ENCODE results near the gene MS4A18. TPM values are rescaled to one million over a fixed set of nuclear protein-coding genes. Genes with fewer than 3 reads are reported as not detected.

MS4A18 gene
- total and polyA plus RNA-seq, 2 donors (not counting 3 experiments of a cell fraction or from before 2014, with no cell fraction given): not detected

GRCh38 chr11:60744114-60744513, 19.6 kb downstream of the MS4A18 start:
- no peak for TF ChIP-seq MYC (IDR thresholded peaks at IDR 0.05; ENCODE audit: low read depth, low read length)
- H3K79me2 ChIP-seq (ENCODE audit: control insufficient read depth, insufficient read depth, low read length): no peaks in the 10 kb centered on the region
- no peak overlapping the region for H3K9ac ChIP-seq (replicated peaks; ENCODE audit: extremely low read depth, insufficient read depth, low read length)
- peaks cover 0 to 5% of the 10 kb centered on the region in 2 experiments for H3K27me3 ChIP-seq (ENCODE audit: control insufficient read depth in 2 of 2, insufficient read depth in 2 of 2, low read length in 2 of 2)
- no peak overlapping the region for H3K4me2 ChIP-seq (ENCODE audit: insufficient read depth, low read length)
- no peak overlapping the region for H3K4me3 ChIP-seq (replicated peaks in 1 of 3; ENCODE audit: insufficient read depth in 1 of 3, low read depth in 1 of 3, low read length in 3 of 3)
- H3K9me1 ChIP-seq (replicated peaks; ENCODE audit: control insufficient read depth, extremely low read depth, insufficient read depth, low read length): no peaks in the 10 kb centered on the region
- H4K20me1 ChIP-seq (replicated peaks; ENCODE audit: control insufficient read depth, extremely low read depth, insufficient read depth, low read length): no peaks in the 10 kb centered on the region
- no TSS peak for BruUV-seq (replicated peaks)
- dilution Hi-C loops (cut with MboI; ENCODE audit: extremely low pct_ligation_motif_present, low sequenced_read_pairs): no loop called here
- intact Hi-C loops (cut with micrococcal nuclease): no loop called here
- no peaks in the 10 kb centered on the region for H3K9me3 ChIP-seq (replicated peaks; ENCODE audit: control insufficient read depth, insufficient read depth, low read length)
- H3K36me3 ChIP-seq (ENCODE audit: control insufficient read depth in 2 of 2, extremely low read depth in 1 of 2, insufficient read depth in 2 of 2, low read length in 2 of 2): no peaks in the 10 kb centered on the region
- FAIRE-seq (no peak), DNase-seq (ENCODE audit: low read depth, low spot score) (no peak)
- H3K27ac ChIP-seq (ENCODE audit: insufficient read depth, low read depth, low read length): no peak overlapping the region
- CTCF ChIA-PET: no interaction called here
- POLR2A ChIA-PET: no interaction called here
- no peak overlapping the region for H2AFZ ChIP-seq (ENCODE audit: low read depth, low read length)
- no peaks in the 10 kb centered on the region for H3K4me1 ChIP-seq (ENCODE audit: control insufficient read depth, extremely low read depth, insufficient read depth, low read length)

DNA sequence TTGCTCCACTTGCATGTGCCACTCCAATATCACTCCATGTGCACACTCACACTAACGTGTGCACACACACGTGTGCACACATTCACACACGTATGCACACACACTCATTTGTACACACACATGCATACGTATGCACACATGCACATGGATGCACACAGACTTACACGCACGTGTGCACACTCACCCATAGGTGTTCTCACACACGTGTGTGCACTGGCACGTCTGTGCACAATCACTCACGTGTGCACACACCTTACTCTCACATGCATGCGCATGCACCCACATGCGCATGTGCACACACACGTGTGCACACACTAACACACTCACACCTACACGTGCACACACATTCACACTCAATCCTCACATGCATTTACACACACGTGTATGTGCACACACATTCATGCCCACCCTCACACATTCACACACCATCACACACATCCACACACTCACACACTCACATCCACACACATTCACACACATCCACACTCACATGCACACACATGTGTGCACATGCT, 22.9 kb downstream of the MS4A18 start:
- no TSS peak for BruUV-seq (replicated peaks)
- H3K4me1 ChIP-seq (ENCODE audit: control insufficient read depth, extremely low read depth, insufficient read depth, low read length): no peaks in the 10 kb centered on the region
- no peaks in the 10 kb centered on the region for H3K9me1 ChIP-seq (replicated peaks; ENCODE audit: control insufficient read depth, extremely low read depth, insufficient read depth, low read length)
- no peak overlapping the region for H3K4me2 ChIP-seq (ENCODE audit: insufficient read depth, low read length)
- no peaks in the 10 kb centered on the region for H3K9me3 ChIP-seq (replicated peaks; ENCODE audit: control insufficient read depth, insufficient read depth, low read length)
- no peaks in the 10 kb centered on the region for H4K20me1 ChIP-seq (replicated peaks; ENCODE audit: control insufficient read depth, extremely low read depth, insufficient read depth, low read length)
- H3K9ac ChIP-seq (replicated peaks; ENCODE audit: extremely low read depth, insufficient read depth, low read length): no peak overlapping the region
- H3K27me3 ChIP-seq (ENCODE audit: control insufficient read depth in 2 of 2, insufficient read depth in 2 of 2, low read length in 2 of 2): peaks cover 0 to 5% of the 10 kb centered on the region in 2 experiments
- CTCF ChIA-PET: no interaction called here
- no peak for FAIRE-seq
- dilution Hi-C loops (cut with MboI; ENCODE audit: extremely low pct_ligation_motif_present, low sequenced_read_pairs): no loop called here
- no peak for TF ChIP-seq CTCF (IDR thresholded peaks at IDR 0.05; ENCODE audit: extremely low read depth in 1 of 2, insufficient read depth in 1 of 2, low read depth in 1 of 2, low read length in 2 of 2)
- TF ChIP-seq, protein P1, sequence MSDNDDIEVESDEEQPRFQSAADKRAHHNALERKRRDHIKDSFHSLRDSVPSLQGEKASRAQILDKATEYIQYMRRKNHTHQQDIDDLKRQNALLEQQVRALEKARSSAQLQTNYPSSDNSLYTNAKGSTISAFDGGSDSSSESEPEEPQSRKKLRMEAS (IDR thresholded peaks at IDR 0.05; ENCODE audit: insufficient read depth, insufficient read length): peak; percentile 16
- no peaks in the 10 kb centered on the region for H3K79me2 ChIP-seq (ENCODE audit: control insufficient read depth, insufficient read depth, low read length)
- intact Hi-C loops (cut with micrococcal nuclease): no loop called here
- POLR2A ChIA-PET: no interaction called here
- H2AFZ ChIP-seq (ENCODE audit: low read depth, low read length): no peak overlapping the region
- H3K36me3 ChIP-seq (ENCODE audit: control insufficient read depth in 2 of 2, extremely low read depth in 1 of 2, insufficient read depth in 2 of 2, low read length in 2 of 2): no peaks in the 10 kb centered on the region
- H3K4me3 ChIP-seq (replicated peaks in 1 of 3; ENCODE audit: insufficient read depth in 1 of 3, low read depth in 1 of 3, low read length in 3 of 3): no peak overlapping the region
- H3K27ac ChIP-seq (ENCODE audit: insufficient read depth, low read depth, low read length): no peak overlapping the region
- no peak for DNase-seq (ENCODE audit: low read depth, low spot score)

All from endothelial cell of umbilical vein (primary cell).